ENCODE measurements around the gene ZNF827.

The ZNF827 gene

DNA sequence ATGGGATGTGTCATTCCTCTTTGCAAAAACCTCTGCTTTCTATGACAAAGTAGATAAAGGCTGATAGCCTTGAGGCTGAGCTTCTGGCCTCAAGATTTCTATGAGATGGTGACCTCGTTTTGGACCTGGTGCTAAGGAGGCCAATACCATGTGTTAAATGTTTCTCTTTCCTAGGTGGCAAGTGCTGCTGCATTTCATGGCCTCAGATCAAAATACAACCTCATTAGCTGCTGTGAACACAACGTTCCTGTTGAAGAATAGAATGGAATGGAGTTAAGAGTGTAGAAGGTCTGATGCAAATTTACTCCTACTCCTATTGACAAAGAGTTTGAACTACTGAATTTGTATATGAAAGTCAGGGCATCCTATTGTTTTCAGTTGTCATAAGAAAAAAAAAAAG, 146.6 kb downstream of the ZNF827 start:
- DNase-seq (ENCODE audit: low read depth), result no peak

DNA sequence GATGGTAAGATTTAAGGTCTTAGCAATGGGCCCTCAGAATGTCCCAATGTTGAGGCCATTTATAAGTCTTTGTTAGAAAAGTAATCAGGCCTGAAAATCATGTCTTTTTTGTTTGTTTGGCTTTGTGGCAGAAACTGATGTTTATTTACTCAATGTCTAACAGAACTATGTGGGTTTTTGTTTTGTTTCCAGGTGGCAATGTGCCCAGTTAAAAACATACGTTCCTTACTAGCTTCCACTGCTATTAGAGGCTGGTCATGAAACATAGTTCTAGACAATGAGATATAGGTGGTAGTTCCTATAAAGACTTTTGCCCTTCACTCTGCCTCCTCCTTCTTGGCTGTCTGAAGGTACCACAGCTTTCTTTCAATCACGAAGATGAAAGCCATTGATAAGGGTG, 149.9 kb downstream of the ZNF827 start:
- no peak for DNase-seq (ENCODE audit: low read depth)

DNA sequence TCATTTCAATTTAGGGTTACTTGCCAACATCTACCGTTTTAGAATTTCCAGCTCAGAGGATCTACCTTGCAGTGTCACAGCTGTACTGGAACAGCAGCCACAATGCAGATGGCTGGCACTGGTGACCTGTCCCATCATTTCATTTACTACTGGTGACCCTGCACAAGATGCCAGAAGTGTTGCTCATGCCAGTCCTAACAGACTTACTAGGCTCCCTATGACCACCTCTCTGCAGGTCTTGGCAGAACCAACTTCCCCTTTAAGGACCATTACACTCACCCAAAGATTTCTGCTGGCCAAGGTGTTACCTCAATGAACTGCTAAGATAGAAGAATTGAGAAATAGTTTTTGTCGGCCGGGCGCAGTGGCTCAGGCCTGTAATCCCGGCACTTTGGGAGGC, 151.8 kb downstream of the ZNF827 start:
- no peak for DNase-seq (ENCODE audit: low read depth)

DNA sequence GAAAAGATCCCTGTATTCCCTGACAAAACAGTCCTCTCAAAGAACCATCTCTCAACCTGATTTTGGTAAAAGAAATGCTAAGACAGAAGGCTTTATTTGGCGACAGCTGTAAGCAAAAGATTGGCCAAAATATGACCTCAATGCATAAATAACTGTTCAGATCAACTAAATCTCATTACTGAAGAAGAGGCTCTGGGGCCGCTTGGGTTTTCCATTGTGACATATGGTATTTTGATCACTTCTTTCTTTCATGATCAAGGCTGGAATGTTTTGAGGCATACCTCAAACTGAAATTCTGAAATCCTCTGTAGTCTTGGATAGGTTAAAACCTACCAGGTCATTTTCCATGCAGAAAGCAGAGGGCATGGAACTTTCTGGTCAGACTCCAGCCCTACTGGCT, 152.4 kb downstream of the ZNF827 start:
- no peak for DNase-seq (ENCODE audit: low read depth)

DNA sequence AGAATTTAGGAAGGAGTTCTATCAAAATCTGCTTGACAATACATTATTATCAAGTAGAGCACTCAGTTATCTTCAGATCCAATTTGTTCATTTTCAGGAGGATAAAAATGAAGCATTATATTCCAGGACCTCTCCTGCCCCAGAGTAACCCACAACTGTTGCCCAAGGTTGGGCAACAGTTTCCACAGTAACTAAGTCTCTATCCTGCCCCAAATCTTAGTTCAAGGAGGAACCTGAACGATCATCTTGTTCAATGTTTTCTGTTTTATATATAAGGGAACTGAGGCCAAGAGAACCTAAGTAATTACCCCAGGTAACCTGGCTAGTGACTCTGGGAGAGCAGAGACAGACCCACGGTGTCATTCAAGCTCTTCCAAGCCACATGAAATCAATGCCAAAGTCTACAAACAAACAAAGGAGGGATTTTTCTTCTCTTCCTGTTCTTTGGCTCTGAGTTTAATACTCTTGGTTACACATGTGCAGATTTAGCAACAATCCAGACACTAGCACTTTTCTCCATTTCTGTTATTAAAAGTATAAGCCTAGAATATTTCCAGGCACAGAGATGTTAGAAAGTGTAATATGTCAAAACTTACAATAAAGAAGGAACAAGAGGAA, 153.1 kb downstream of the ZNF827 start:
- no peak for DNase-seq (ENCODE audit: low read depth)

DNA sequence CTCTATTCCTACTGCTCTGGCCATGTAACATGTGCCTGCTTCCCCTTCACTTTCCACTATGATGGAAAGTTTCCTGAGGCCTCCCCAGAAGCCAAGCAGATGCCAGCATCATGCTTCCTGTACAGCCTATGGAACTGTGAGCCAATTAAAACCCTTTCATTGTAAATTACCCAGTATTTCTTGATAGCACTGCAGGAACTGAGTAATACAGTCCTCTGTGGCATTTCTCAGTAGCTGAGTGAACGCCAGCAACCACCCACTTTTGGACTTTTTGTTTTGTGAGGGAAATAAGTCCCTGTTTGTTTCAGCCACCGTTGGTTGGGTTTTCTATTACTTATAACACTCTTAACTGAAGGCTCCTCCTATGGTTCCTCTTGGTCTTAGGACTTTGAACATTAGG, 154.6 kb downstream of the ZNF827 start:
- no peak for DNase-seq (ENCODE audit: low read depth)

DNA sequence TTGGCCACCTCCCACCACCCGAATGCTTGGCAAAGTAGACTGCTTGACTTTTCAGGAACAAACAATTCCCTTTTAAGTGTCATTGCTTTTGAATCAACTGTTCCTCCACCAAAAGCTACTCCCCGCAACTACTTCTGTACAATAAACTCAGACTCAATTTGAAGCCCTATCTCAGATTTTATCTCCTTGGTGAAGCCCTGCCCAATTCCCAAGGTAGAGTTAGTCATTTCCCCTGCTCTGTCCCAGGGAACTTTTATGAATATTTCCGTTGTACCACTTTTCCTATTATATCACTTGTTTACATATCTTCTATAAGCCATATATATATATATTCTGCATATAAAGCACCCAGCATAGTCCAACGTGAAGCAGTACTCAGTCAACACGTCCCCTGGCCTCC, 155.9 kb downstream of the ZNF827 start:
- DNase-seq (ENCODE audit: low read depth), result no peak

DNA sequence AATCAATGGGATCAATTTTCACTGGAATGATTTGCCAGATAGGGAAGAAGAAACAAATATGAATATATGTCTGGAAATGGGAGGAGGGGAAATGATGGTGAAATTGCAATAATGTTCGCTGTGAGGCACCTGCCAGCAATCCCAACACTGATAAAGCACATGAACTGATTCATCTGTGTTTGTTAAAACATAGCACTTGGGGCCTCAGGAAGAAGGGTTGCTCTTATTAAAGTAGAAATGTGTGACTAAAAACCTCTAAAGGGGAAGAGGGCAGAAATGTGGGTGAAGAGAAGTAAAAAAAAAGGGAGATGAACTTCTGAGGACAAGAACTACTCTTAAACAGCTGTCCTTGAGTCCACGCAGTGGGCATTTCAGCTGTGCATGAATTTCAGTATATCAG, 157.3 kb downstream of the ZNF827 start:
- DNase-seq (ENCODE audit: low read depth), result no peak

DNA sequence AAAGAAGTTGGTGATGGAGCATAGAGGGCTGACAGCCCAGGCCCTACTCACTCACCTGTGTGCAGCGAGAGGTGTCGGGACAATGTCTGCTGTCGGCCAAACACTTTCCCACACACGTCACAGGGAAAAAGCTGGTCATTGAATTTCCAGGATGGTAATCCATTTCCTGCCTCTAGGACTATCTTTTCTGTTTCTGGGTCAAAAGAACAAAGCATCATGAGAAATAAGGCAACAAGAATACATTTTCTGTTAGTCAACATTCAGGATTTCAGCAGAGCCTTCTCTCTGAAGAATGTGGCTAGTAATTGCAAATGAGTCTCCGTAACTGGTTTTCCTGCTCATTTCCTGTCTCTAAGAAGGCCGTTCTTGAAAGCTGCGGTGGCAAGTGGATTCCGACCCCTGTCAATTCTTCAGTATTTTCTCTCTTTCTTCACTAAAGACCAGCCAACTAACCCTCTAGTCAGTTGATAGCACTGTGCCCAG, 159.3 kb downstream of the ZNF827 start:
- DNase-seq (ENCODE audit: low read depth), result no peak

DNA sequence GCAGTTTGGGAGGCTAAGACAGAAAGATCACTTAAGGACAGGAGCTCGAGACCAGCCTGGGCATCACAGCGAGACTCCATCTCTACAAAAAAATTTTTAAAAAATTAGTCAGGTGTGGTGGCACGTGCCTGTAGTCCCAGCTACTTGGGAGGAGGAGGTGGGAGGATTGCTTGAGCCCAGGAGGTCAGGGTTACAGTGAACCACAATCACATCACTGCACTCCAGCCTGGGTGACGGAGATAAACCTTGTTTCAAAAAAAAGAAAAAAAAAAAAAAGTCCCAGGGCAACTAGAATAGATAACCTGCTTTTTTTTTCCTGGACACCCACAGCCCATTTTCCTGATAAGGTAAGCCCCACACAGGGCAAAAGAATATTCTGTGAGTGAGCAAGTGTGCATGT, 162.4 kb downstream of the ZNF827 start:
- no peak for DNase-seq (ENCODE audit: low read depth)

DNA sequence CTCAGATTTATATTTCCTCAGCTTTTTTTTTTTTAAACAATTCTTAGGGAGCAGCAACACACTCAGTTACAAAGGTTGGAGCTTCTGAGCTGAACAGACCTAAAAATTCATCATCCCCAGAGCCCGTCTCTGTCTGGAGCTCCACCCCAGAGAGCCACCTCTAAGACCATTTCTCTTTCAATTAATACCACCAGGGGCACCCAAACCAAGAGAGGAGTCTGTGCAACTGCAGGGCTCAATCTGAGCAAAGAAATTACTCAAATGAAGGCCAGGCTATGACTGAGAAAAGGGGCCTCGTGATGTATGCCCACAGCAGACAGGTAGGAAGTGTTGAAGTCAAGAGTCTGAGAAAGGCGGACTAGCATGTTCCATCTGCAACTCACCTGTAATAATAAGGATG, 163.2 kb downstream of the ZNF827 start:
- no peak for DNase-seq (ENCODE audit: low read depth)

DNA sequence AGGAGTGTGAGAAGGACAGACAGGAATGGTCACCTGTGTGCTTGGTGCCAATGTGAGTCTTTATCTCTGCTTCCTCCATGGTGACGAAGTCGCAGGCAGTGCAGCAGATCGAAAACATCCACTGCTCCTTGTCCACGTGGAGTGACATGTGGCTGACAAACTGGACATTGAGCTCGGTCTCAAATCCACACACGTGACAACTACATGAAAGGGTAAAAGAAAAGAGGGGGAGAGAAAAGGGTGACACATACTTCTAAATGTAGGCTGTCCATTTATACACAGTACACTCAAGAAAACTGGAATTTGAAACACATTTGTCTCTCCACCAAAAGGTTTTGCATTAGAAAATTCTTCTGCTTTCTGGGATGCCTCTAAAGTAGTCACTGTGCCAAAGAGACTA, 164.2 kb downstream of the ZNF827 start:
- no peak for DNase-seq (ENCODE audit: low read depth)

DNA sequence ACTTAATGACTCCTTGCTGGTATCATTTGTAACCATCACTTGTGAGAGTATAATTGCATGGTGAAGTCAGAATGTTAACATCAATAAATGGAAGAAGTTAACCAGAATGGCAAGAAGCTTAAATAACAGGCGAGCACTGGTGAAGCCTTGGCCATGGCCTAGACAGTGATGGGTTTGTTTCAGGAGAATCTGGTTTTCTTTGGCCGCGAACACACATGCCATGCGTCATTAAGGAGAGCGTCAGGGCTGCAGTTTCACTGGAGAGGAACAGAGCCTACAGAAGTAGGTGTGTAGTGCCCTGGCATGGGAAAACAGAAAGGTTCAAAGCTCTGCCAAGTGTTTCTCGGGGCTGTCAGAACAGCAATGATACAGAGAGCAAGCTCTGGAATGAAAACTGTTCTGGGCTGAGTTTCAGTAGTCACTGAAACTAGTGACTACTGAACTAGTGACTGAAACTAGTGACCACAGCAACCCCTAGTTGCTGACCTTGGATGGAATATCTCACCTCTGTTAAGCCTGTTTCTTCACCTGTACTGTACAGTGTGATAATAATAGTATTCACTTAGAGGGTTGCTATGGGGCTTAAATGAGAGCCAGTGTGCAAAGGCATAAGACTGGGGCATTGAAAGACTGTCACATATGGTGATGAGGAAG, 164.9 kb downstream of the ZNF827 start:
- DNase-seq (ENCODE audit: low read depth), result peak; percentile 7

DNA sequence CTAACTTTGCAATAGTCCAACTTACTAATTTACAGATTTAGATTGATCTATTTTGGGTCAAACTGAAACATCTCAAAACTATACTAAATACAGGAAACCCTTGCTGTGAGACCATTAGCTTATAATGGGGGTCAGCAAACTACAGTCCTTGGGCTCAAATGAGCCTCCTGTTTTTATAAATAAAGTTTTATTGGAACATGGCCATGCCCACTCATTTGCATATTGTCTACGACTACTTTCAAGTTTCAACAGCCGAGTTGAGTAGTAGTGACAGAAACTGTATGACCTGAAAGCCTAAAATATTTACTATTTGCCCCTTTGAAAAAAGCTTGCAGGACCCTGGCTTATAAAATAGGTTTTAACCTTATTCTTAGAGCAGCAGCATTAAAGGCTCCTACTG, 166.3 kb downstream of the ZNF827 start:
- no peak for DNase-seq (ENCODE audit: low read depth)

DNA sequence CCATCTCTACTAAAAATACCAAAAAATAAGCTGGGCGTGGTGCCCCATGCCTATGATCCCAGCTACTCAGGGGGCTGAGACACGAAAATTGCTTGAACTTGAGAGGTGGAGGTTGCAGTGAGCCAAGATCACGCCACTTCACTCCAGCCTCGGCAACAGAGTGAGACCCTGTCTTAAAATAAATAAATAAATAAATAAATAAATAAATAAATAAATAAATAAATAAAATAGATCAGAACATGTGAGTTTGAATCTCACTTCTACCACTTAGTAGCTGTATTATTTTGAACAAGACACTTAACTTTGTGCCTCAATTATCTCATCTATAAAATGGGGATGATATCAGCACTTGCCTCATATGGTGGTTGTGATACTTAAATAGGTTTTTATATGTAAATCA, 168.5 kb downstream of the ZNF827 start:
- DNase-seq (ENCODE audit: low read depth), result no peak

DNA sequence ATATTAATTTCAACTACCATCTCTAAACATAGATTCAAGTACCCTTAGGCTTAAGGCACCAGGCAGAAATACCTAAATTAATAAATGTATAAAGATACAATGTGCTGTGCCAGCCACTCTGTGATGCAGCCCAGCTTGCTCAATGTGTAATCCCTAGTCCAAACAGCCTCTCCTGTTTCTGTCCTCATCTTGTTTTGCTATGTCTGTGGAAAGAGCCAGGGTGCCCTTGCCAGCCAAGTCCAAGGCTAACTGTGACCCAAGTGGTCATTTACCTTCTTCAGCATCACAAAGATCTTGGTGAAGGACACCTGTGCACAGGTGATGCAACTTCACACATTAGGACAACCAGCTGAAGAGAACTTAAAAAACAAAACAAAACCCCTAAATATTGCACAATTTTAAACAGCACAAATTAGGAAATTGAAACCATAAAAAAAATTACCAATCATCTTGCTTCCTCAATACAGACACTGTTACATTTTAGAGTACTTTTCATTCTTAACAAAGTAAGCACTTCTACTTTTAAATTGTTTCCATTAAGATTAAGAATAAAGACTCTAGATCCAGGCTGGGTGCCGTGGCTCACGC, 169.1 kb downstream of the ZNF827 start:
- no peak for DNase-seq (ENCODE audit: low read depth)

DNA sequence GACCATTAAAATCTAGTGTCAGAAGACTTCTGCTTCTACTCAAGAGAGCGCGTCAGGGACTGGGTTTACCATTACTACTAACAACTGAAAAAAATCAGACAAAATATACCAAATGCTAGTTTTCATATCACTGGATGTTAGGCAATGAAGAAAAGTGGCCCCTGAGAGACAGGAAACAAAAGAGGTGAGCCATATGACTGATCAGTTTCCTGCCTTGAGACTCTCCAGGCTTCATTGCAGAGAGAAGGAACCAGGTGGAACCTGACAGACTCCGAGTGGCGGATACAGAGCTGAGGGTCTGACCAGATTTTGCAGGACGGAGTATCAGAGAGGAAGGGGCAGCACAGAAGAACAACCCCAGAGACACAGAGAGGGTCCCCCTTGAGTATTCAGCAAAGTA, 172.3 kb downstream of the ZNF827 start:
- DNase-seq (ENCODE audit: low read depth), result no peak

DNA sequence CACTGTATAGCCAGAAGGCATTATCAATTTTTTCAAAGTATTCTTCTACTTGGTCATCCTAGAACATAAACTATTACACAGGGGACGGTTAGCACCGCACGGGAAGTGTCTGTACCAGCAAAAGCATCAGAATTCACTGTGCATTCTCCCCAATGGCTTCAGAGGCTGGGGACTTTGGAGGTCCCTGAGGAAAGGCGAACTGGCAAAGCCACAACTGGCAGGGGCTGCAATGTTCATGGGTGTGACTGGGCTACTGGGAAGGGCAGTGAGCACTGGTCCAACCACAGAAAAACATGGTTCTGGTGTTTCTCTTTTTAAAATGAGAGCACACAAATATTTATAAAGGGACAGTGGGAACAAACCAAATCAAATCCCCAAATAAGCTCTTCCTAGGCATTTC, 175.2 kb downstream of the ZNF827 start:
- DNase-seq (ENCODE audit: low read depth), result no peak

DNA sequence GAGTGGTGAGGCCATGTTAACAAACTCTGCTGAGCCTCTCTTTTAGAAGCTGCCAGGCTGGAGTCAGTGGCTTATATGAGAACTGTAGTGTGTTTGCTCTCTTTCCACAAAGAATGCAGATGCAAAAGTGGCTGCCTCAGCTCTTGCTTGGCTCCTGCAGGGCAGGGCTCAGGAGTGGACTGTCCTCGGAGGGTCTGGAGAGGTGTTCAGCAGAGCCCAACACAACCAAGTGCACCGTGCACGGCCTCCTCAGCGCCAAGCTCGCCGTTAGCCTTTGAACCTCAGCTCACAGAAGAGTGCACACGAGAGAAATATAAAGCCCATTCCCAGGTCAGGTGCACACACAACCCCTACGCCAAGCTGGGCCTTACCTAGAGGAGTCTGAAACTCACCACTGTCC, 175.9 kb downstream of the ZNF827 start:
- DNase-seq (ENCODE audit: low read depth), result no peak

DNA sequence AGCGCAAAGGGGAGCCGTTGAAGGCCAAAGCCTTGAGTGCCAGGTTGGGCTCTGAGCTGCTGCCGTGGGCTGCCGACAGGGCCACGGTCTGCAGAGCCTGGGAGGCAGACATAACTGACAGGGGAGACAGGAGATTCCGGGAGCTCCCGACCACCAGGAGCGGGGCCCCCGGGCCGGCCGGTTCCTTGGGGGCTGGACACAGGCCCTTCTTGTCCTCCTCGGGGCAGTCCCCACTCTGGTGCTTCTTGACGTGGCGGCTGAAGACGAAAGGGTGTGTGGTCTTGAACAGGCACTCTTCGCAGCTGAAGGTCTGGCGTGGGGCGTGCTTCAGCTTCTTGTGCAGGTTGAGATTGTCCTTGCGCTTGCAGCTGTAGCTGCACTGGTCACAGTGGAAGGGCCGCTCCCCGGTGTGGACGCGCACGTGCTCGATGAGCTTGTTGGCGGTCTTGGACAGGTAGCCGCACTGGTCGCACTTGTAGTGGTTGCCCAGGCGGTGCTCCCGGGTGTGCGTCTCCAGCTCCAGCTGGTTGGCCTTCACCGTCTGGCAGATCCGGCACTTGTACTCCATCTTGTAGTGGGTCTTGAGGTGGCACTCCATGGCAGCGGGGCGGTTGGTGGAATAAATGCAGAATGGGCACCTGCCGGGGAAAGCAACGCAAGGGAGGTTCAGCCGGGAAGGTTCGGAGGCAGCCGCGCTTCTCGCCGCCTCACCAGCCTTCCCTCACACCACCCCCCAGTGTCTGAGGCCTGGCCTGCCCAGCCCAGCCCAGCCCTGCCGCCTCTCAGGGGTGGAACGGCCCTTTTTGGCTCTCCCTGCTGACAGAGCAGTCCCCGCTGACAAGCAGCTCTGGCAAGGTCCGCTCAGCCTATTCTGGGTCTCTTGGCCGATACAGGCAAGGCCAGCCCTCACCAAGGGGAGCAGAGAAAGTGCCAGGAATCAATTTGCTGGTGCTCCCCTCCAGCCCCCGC, 177.4 kb downstream of the ZNF827 start:
- no peak for DNase-seq (ENCODE audit: low read depth)

DNA sequence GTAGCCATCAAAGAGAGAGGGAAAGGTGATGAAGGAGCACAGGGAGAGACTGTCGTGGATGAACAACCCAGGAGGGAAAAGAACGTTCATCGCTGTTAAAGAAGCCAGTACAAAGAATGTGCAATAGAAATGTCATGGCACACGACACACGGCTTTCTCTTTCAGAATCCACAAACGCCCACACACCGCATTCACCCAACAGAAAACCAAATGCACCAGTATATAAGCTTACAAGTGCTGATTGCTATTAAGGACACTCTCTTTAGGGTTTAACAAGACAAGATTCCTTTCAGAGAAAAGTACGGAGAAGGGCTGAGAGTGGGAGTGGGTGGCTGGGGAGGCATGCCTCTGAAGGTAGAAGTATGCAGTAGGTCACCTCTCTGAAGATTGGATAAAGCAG, 178.4 kb downstream of the ZNF827 start:
- no peak for DNase-seq (ENCODE audit: low read depth)

DNA sequence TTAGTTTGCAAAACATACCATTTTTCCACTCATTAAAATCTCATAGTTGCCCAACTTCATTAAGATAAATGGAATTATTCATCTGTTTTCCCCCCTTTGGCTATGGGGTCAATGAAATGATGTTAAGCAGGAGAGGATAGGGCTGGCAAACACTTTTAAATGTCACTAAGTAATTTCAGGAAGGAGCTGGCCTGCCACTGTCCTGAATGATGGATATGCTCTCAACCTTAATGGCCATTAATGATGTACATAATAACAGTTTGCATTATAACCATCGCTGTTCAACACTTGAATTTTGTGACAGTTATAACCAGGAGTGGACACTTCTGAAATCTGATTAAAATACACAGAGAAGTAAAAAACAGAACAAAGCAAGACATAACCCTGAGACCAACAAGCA, 181.4 kb downstream of the ZNF827 start:
- DNase-seq (ENCODE audit: low read depth), result no peak

DNA sequence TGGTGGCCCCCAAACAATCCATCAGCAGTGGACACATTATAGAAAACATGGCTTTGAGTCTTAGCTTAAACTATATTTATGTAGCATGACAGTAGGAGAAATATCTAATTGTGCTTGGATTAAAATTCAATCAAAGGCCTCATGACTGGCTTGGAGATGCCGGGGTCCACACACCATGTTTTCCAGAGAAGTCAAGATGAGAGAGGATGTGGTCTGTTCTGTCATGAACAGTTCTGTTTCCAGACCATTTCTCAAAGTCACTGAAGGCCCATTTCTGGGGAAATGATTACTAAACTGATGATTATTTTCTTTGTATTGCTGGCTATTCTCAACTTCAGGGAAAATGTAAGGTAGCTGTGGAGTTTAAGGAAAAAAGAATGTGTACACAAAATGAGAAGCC, 182.4 kb downstream of the ZNF827 start:
- no peak for DNase-seq (ENCODE audit: low read depth)

All from stromal cell of bone marrow (primary cell).